B cell (primary cell): ENCODE data around the gene SACM1L.

Source experiments
- CTCF ChIP-seq: fragments of 200-600 bp; IDR thresholded peaks from one replicate; pipeline ENCODE4 v1.8.0; 2022; ENCODE audit warnings: antibody characterized with exemption, mild to moderate bottlenecking
- EZH2 ChIP-seq: IDR thresholded peaks from 2 replicates; pipeline ENCODE4 v1.6.1; 2012; ENCODE audit warnings: borderline replicate concordance, low read depth, mild to moderate bottlenecking, moderate library complexity, low read length; ENCODE audit not compliant: insufficient read depth, poor library complexity, severe bottlenecking

GRCh38 chr3:45776611-45777010 lies 87.4 kb downstream of the SACM1L start:
- no peak for TF ChIP-seq CTCF
- no peak for TF ChIP-seq EZH2
